Endothelial cell of umbilical vein (primary cell): ENCODE data around the gene USP40. TPM values are rescaled to one million over a fixed set of nuclear protein-coding genes. Genes with fewer than 3 reads are reported as not detected.

Experiments
- BruUV-seq: library from RNA; stranded (reverse); fragments of 400-500 nt; replicated peaks from 2 replicates; lab custom pipeline; 2021; lab: Mats Ljungman, UMichigan
- CTCF ChIA-PET: fragments of 300-600, 350-600 bp; sonication (Branson Sonifier 250); formaldehyde crosslinking; loops from one replicate; lab custom pipeline; 2021; ENCODE audit warnings: antibody characterized with exemption, inconsistent platforms; lab: Charles Lee
- POLR2A ChIA-PET: fragments of 300-600, 350-600 bp; sonication (Branson Sonifier 250); formaldehyde crosslinking; loops from one replicate; lab custom pipeline; 2021; ENCODE audit warnings: antibody characterized with exemption, inconsistent platforms; lab: Charles Lee
- DNase-seq: peaks from one replicate; pipeline ENCODE4 v3.0.0-alpha.2; 2011; ENCODE audit warnings: low read depth, low spot score
- FAIRE-seq: peaks from 2 replicates; lab custom pipeline; 2011; peaks lifted over from hg19 to GRCh38; lab: Jason Lieb, UNC
- H2AFZ ChIP-seq: 2 replicates; pipeline ENCODE4 v1.6.0; 2012; ENCODE audit warnings: low read depth, low read length, control low read depth, inconsistent platforms
- H3K27ac ChIP-seq: 2 replicates; pipeline ENCODE4 v1.5.1; 2011; ENCODE audit warnings: low read depth, mild to moderate bottlenecking, control low read depth, low read length, moderate library complexity; ENCODE audit not compliant: insufficient read depth
- H3K27me3 ChIP-seq, 2 experiments: 2 replicates each; pipeline versions ENCODE4 v1.6.0 to v1.6.1; 2011; ENCODE audit warnings: low read length in 2 of 2, mixed read lengths in 1 of 2; ENCODE audit not compliant: control insufficient read depth in 2 of 2, insufficient read depth in 2 of 2
- H3K36me3 ChIP-seq, 2 experiments: 2 replicates in 1 of 2; 3 replicates in 1 of 2; pipeline ENCODE4 v1.5.1; 2011; ENCODE audit warnings: low read length in 2 of 2, mild to moderate bottlenecking in 1 of 2, moderate library complexity in 1 of 2; ENCODE audit not compliant: control insufficient read depth in 2 of 2, insufficient read depth in 2 of 2; ENCODE audit errors: extremely low read depth in 1 of 2
- H3K4me1 ChIP-seq: 3 replicates; pipeline ENCODE4 v1.5.1; 2011; ENCODE audit warnings: mild to moderate bottlenecking, low read length; ENCODE audit not compliant: control insufficient read depth, insufficient read depth; ENCODE audit errors: extremely low read depth
- H3K4me2 ChIP-seq: 2 replicates; pipeline ENCODE4 v1.6.1; 2011; ENCODE audit warnings: low read length, control low read depth, mixed read lengths; ENCODE audit not compliant: insufficient read depth
- H3K4me3 ChIP-seq, 3 experiments: fragments of 200-600 bp in 1 of 3; sonication (generic), shearing (Covaris generic) in 1 of 3; replicated peaks in 1 of 3; 2 replicates each; pipeline ENCODE4 v1.5.1; 2011 to 2016; ENCODE audit warnings: control low read depth in 3 of 3, low read length in 3 of 3, mild to moderate bottlenecking in 2 of 3, inconsistent platforms in 1 of 3, low read depth in 1 of 3, moderate library complexity in 1 of 3; ENCODE audit not compliant: insufficient read depth in 1 of 3
- H3K79me2 ChIP-seq: 2 replicates; pipeline ENCODE4 v1.6.0; 2012; ENCODE audit warnings: low read length, inconsistent platforms; ENCODE audit not compliant: control insufficient read depth, insufficient read depth
- H3K9ac ChIP-seq: replicated peaks from 2 replicates; pipeline ENCODE3; 2011; ENCODE audit warnings: low read length, control low read depth; ENCODE audit not compliant: insufficient read depth; ENCODE audit errors: extremely low read depth
- H3K9me1 ChIP-seq: replicated peaks from 3 replicates; pipeline ENCODE4 v1.6.0; 2011; ENCODE audit warnings: mild to moderate bottlenecking, low read length; ENCODE audit not compliant: control insufficient read depth, insufficient read depth; ENCODE audit errors: extremely low read depth
- H3K9me3 ChIP-seq: replicated peaks from 2 replicates; pipeline ENCODE4 v1.5.1; 2012; ENCODE audit warnings: low read length, inconsistent platforms; ENCODE audit not compliant: control insufficient read depth, insufficient read depth
- H4K20me1 ChIP-seq: replicated peaks from 2 replicates; pipeline ENCODE3; 2011; ENCODE audit warnings: mild to moderate bottlenecking, low read length; ENCODE audit not compliant: control insufficient read depth, insufficient read depth; ENCODE audit errors: extremely low read depth
- EZH2 ChIP-seq: IDR thresholded peaks from 2 replicates; pipeline ENCODE4 v1.6.1; 2012; ENCODE audit warnings: borderline replicate concordance, low read depth, mild to moderate bottlenecking, moderate library complexity, low read length, inconsistent platforms; ENCODE audit not compliant: severe bottlenecking
- FOS ChIP-seq: IDR thresholded peaks from 2 replicates; pipeline ENCODE4 v1.6.1; 2011; ENCODE audit warnings: mild to moderate bottlenecking, low read length, moderate library complexity, borderline replicate concordance; ENCODE audit not compliant: insufficient read depth
- GATA2 ChIP-seq: IDR thresholded peaks from 2 replicates; pipeline ENCODE4 v1.7.0; 2011; ENCODE audit warnings: low read depth, mild to moderate bottlenecking, moderate library complexity, mixed read lengths, low read length; ENCODE audit not compliant: insufficient read length, insufficient read depth
- JUN ChIP-seq: IDR thresholded peaks from 2 replicates; pipeline ENCODE4 v1.6.1; 2011; ENCODE audit warnings: borderline replicate concordance, low read depth; ENCODE audit not compliant: insufficient read length, insufficient read depth
- MYC ChIP-seq: IDR thresholded peaks from one replicate; pipeline ENCODE4 v1.6.1; 2011; ENCODE audit warnings: mild to moderate bottlenecking, low read depth, low read length
- POLR2A ChIP-seq: IDR thresholded peaks from 2 replicates; pipeline ENCODE4 v1.6.1; 2012; ENCODE audit warnings: low read depth, mild to moderate bottlenecking, control low read depth, low read length
- POLR2AphosphoS5 ChIP-seq: IDR thresholded peaks from 2 replicates; pipeline ENCODE4 v1.6.1; 2012; ENCODE audit warnings: low read depth, mild to moderate bottlenecking, control low read depth, low read length, moderate library complexity; ENCODE audit not compliant: insufficient read depth
- dilution Hi-C: fragments of 300-500 bp; cut with MboI; formaldehyde crosslinking; loops from one replicate; pipeline ENCODE4 v1.15.0; 2019; ENCODE audit warnings: low sequenced_read_pairs; ENCODE audit not compliant: extremely low pct_ligation_motif_present
- intact Hi-C: fragments of 100-400 bp; cut with micrococcal nuclease; formaldehyde crosslinking; loops from one replicate; pipeline ENCODE4 v1.10.0; 2022
- polyA plus RNA-seq, 4 experiments: library from polyadenylated mRNA; depleted of rRNA in 3 of 4; stranded (reverse) in 3 of 4; unstranded in 1 of 4; fragments of >200 nt; gene quantifications; 2 replicates each; pipeline versions ENCODE4 v1.2.1 to v1.2.3, GENCODE V29; 2011 to 2012; ENCODE audit warnings: missing spikeins in 1 of 4
- total RNA-seq: library from RNA; stranded (reverse); gene quantifications from 2 replicates; pipeline ENCODE4 v1.2.3, GENCODE V29; 2021
- TF ChIP-seq, protein P1 (sequence below): IDR thresholded peaks from 2 replicates; pipeline ENCODE4 v1.6.1; 2011; ENCODE audit not compliant: insufficient read depth, insufficient read length
- TF ChIP-seq, protein P2 (sequence below), 2 donors: IDR thresholded peaks; 1 replicate in 1 of 2; 2 replicates in 1 of 2; pipeline ENCODE4 v1.5.1; 2011; ENCODE audit warnings: low read length in 2 of 2, mild to moderate bottlenecking in 2 of 2, moderate library complexity in 2 of 2, control low read depth in 1 of 2, inconsistent platforms in 1 of 2, low read depth in 1 of 2; ENCODE audit not compliant: insufficient read depth in 1 of 2; ENCODE audit errors: extremely low read depth in 1 of 2

Gene USP40
- total and polyA plus RNA-seq, 2 donors (not counting 3 experiments of a cell fraction or from before 2014, with no cell fraction given) = 32.2 to 32.5 TPM

GRCh38 chr2:233489143-233489542 lies 77.4 kb downstream of the USP40 start:
- Histone ChIP-seq H3K9ac (no peak overlapping the region), H3K9me1 (no peaks in the 10 kb centered on the region), H3K9me3 (no peaks in the 10 kb centered on the region), H4K20me1 (no peaks in the 10 kb centered on the region), H3K4me1 (peaks cover 28% of the 10 kb centered on the region), H3K36me3 (peaks cover 0 to 3% of the 10 kb centered on the region in 2 experiments), H3K4me2 (no peak overlapping the region), H3K27me3 (no peaks in the 10 kb centered on the region), H3K27ac (no peak overlapping the region), H2AFZ (no peak overlapping the region), H3K79me2 (no peaks in the 10 kb centered on the region), H3K4me3 (no peak overlapping the region)
- no peak for FAIRE-seq
- ChIA-PET CTCF (no interaction called here), POLR2A (no interaction called here)
- DNase-seq = no peak
- intact Hi-C loops = loop anchor here (5.0 kb wide), 2 partner anchors 363 to 483 kb away; partner anchors contain the start of gene HJURP
- dilution Hi-C loops = no loop called here
- no TSS peak for BruUV-seq
- TF ChIP-seq POLR2AphosphoS5 (no peak), GATA2 (no peak), EZH2 (no peak), POLR2A (no peak), FOS (no peak), MYC (no peak), JUN (no peak)
- TF ChIP-seq, protein P1, sequence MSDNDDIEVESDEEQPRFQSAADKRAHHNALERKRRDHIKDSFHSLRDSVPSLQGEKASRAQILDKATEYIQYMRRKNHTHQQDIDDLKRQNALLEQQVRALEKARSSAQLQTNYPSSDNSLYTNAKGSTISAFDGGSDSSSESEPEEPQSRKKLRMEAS = no peak
- TF ChIP-seq, protein P2, sequence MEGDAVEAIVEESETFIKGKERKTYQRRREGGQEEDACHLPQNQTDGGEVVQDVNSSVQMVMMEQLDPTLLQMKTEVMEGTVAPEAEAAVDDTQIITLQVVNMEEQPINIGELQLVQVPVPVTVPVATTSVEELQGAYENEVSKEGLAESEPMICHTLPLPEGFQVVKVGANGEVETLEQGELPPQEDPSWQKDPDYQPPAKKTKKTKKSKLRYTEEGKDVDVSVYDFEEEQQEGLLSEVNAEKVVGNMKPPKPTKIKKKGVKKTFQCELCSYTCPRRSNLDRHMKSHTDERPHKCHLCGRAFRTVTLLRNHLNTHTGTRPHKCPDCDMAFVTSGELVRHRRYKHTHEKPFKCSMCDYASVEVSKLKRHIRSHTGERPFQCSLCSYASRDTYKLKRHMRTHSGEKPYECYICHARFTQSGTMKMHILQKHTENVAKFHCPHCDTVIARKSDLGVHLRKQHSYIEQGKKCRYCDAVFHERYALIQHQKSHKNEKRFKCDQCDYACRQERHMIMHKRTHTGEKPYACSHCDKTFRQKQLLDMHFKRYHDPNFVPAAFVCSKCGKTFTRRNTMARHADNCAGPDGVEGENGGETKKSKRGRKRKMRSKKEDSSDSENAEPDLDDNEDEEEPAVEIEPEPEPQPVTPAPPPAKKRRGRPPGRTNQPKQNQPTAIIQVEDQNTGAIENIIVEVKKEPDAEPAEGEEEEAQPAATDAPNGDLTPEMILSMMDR (IDR thresholded peaks at IDR 0.05; ENCODE audit: extremely low read depth in 1 of 2, insufficient read depth in 1 of 2, low read depth in 1 of 2, low read length in 2 of 2) = no peak
